Right lobe of liver (tissue), 6 donors: Measurements from ENCODE around the gene SCN5A. TPM values are rescaled to one million over a fixed set of nuclear protein-coding genes. Genes with fewer than 3 reads are reported as not detected.

Experiments
- ATAC-seq, 4 donors: fragments of 200-7000 bp; cut with Tn5 transposase; one replicate each; pipeline ENCODE4 v1.9.1; 2020; ENCODE audit warnings: mild to moderate bottlenecking in 4 of 4, moderate library complexity in 4 of 4
- DNase-seq, 3 donors: peaks; one replicate each; pipeline ENCODE4 v3.0.0-alpha.2; 2020
- H3K27ac ChIP-seq, 3 donors: fragments of 200-600 bp; one replicate each; pipeline ENCODE4 v1.8.0; 2022
- H3K27me3 ChIP-seq, 2 donors: fragments of 200-600 bp; one replicate each; pipeline ENCODE4 v1.8.0; 2022
- H3K36me3 ChIP-seq, 4 donors: fragments of 200-600 bp; sonication (generic) in 1 of 4; one replicate each; pipeline versions ENCODE4 v1.5.1 to v1.8.0; 2017 to 2022; ENCODE audit warnings: control low read depth in 1 of 4
- H3K4me1 ChIP-seq, 4 donors: fragments of 200-600 bp; sonication (generic) in 1 of 4; one replicate each; pipeline versions ENCODE4 v1.5.1 to v1.8.0; 2017 to 2022; ENCODE audit warnings: control low read depth in 1 of 4
- H3K4me3 ChIP-seq, 3 donors: fragments of 200-600 bp; one replicate each; pipeline ENCODE4 v1.8.0; 2022
- H3K9me3 ChIP-seq, 4 donors: fragments of 200-600 bp; sonication (generic) in 1 of 4; one replicate each; pipeline versions ENCODE4 v1.5.1 to v1.8.0; 2017 to 2022; ENCODE audit warnings: control low read depth in 1 of 4
- CTCF ChIP-seq, 4 donors: fragments of 200-600 bp in 3 of 4; fragments of 450-650 bp in 1 of 4; IDR thresholded peaks; one replicate each; pipeline versions ENCODE4 v1.5.1 to v1.8.0; 2016 to 2022; ENCODE audit warnings: antibody characterized with exemption in 4 of 4, mild to moderate bottlenecking in 2 of 4
- POLR2A ChIP-seq: fragments of 450-650 bp; IDR thresholded peaks from one replicate; pipeline ENCODE4 v1.6.1; 2017; ENCODE audit warnings: antibody characterized with exemption, mild to moderate bottlenecking
- WGBS: methylation state at CpG from one replicate; pipeline ENCODE4 v1.1.6; 2018; ENCODE audit warnings: low coverage, low lambda C conversion rate; ENCODE audit not compliant: insufficient coverage; ENCODE audit errors: missing lambda C conversion rate; 5-methylcytosine and 5-hydroxymethylcytosine counted together
- intact Hi-C, 2 donors: fragments of 100-400 bp; cut with DNase I; formaldehyde crosslinking; loops; one replicate each; pipeline versions ENCODE4 v1.11.2 to v1.14.1; 2022
- long read RNA-seq: library from polyadenylated mRNA; unstranded; transcript quantifications from one replicate; pipeline ENCODE4 v2.0.0, GENCODE V29; 2019
- total RNA-seq, 6 experiments: library from RNA; depleted of rRNA in 2 of 6; stranded (reverse); fragments of >200 nt in 2 of 6; fragmentation: NEBNext Ultra II Directional in 3 of 6; extraction: Animal tissue kit (Norgen Biotek cat#: 25700) in 3 of 6; gene quantifications; one replicate each; pipeline versions ENCODE4 v1.1.0 to v1.2.4, GENCODE V29; 2016 to 2023
- donor health status: DM: no; HTN: yes; CAD: no.
- donor health status: DM: no; HTN: no; CAD: no.
- donor health status: DM: no; HTN: no; CAD: no.
- donor health status: DM: no; HTN: yes; CAD: no.
- donor health status: DM: no; HTN: yes; CAD: no.

SCN5A gene
- under 1 TPM in 1 of 6 experiments, not detected in 5; 0.02 TPM for total RNA-seq
- long read RNA-seq: 0 reads

DNA sequence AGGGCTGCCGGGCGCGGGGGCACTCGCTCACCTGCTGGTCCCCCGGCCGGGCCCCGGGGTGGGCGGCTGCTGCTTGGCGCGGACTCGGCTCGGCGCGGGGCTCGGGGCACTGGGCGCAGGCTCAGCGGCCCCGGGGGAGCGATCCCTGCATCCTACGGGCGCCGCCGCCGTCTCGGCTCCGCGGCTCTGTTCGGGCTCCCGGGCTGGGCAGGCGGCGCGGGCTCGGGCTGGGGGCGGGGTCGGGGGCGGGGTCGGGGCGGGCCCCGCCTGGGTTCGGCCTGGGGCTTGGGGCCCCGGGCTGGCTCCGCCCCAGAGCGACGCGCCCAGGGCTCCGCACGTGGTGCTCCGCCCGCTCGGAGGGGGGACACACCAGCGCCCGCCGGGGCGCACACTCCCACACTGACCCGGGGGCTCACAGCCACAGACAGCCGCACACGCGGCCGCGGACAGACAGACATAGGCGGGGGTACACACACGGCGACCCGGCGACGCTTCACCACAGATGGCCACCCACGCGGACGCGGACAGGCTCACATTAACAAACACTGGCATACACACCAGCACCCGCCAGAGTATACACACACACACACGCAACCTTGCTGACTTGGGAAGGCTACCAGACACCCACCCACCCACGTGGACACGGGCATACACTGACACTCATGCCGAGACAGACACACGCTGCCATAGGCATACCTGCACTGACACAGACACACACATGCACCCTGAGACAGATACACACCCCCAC is at the start of gene SCN5A:
TSS of gene SCN5A (minus strand) at position 188 of the 748 bp plus-strand sequence. CDS start 16,380 bp downstream, outside the sequence.
- peak within 1 kb of the TSS; percentile 21 to 44 (median 25) for H3K4me3 ChIP-seq
- no peaks in the 10 kb centered on the region for H3K9me3 ChIP-seq
- peaks cover 0 to 7% (median 3%) of the 10 kb centered on the region in 4 donors for H3K4me1 ChIP-seq
- no peaks in the 10 kb centered on the region for H3K36me3 ChIP-seq
- WGBS: 6% methylated on average over 13 of the region's 76 CpGs
- ATAC-seq (peak; percentile 73 to 83 (median 78)), DNase-seq (peak in 1 of 3 donors; percentile 48)
- TF ChIP-seq CTCF (IDR thresholded peaks at IDR 0.05) (no peak), POLR2A (no peak)
- intact Hi-C loops: loop anchor here (5.0 to 10.0 kb wide), 2 partner anchors 125 to 127 kb away; no protein-coding TSS in a partner anchor
- no peak within 1 kb of the TSS for H3K27ac ChIP-seq
- peaks cover 0 to 16% of the 10 kb centered on the region in 2 donors for H3K27me3 ChIP-seq

DNA sequence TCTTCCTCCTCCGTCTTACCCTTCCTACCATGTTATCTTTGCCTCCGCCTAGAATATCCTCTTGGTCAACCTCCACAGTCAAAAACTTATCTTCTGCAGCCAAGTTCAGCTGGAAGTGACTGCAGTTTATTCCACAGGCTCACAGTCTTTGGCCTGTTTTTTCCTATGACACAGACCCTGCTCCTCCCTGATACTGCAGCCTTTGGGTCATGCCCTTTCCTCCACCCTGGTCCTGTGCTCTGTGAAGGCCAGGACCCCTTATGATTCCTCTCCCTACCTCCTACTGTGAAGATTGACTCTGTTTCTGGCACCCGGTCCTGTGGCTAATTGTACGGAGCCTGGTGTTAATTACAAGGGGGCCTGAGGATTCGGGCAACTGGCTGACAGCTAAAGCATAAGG is 49.3 kb upstream of the SCN5A start:
- WGBS: 43% methylated on average over 5 of the region's 5 CpGs
- TF ChIP-seq CTCF (IDR thresholded peaks at IDR 0.05) (no peak), POLR2A (no peak)
- H3K4me1 ChIP-seq: no peaks in the 10 kb centered on the region
- H3K9me3 ChIP-seq: no peaks in the 10 kb centered on the region
- intact Hi-C loops: no loop called here
- no peaks in the 10 kb centered on the region for H3K36me3 ChIP-seq
- no peak overlapping the region for H3K27ac ChIP-seq
- no peak overlapping the region for H3K4me3 ChIP-seq
- no peak for DNase-seq
- H3K27me3 ChIP-seq: no peaks in the 10 kb centered on the region
- no peak for ATAC-seq

- DNase-seq (no peak), ATAC-seq (no peak)
- Histone ChIP-seq H3K4me1 (no peaks in the 10 kb centered on the region), H3K9me3 (no peaks in the 10 kb centered on the region), H3K27me3 (no peaks in the 10 kb centered on the region), H3K36me3 (no peaks in the 10 kb centered on the region), H3K4me3 (no peak overlapping the region), H3K27ac (no peak overlapping the region)
- intact Hi-C loops: no loop called here
- TF ChIP-seq CTCF (IDR thresholded peaks at IDR 0.05): no peak
- TF ChIP-seq POLR2A: no peak
- 88% methylated on average over 12 of the region's 12 CpGs for WGBS
These were observed 48.6 kb upstream of the SCN5A start for GRCh38 chr3:38698061-38698460.

DNA sequence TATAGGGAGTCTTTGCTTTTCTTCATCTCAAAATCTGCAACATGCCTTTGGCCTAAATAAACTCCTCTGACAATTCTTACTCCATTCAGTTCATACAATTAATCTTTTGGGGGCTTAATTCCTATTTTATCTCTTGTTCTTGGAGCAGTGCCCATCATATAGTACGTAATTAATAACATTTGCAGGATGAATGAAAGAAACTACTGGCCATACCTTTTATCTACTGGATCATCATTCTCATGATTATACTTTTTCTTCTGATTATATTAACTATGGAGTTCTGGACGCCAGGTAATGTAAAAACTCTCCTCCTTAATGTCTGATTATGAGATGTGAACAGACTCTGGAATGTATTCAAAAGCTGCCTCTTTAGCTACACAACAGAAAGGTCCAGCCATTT is 46.5 kb upstream of the SCN5A start:
- DNase-seq: no peak
- Histone ChIP-seq H3K36me3 (no peaks in the 10 kb centered on the region), H3K27ac (no peak overlapping the region), H3K9me3 (no peaks in the 10 kb centered on the region), H3K4me1 (no peaks in the 10 kb centered on the region), H3K4me3 (no peak overlapping the region), H3K27me3 (no peaks in the 10 kb centered on the region)
- TF ChIP-seq CTCF (IDR thresholded peaks at IDR 0.05) (no peak), POLR2A (no peak)
- no peak for ATAC-seq
- 40% methylated on average over 2 of the region's 2 CpGs for WGBS
- intact Hi-C loops: no loop called here
